Stimulated activated naive CD4-positive, alpha-beta T cell (primary cell): ENCODE results near the gene SLC6A9.

Experiments used
- DNase-seq, 6 experiments: peaks; one replicate each; lab custom pipeline; 2025; lab: John Stamatoyannopoulos, UW

Gene SLC6A9

GRCh38 chr1:43969746-43970466 is 61.4 kb downstream of the SLC6A9 start, which contains the start of gene DPH2:
DPH2 (plus strand) TSS chr1:43970010; CDS start chr1:43970176, 166 bp downstream.
- peak; percentile 88 to 95 (median 90) for DNase-seq

- DNase-seq = no peak
Measured at GRCh38 chr1:43969416-43969745, 61.9 kb downstream of the SLC6A9 start.

- DNase-seq = peak in 2 of 6 experiments; percentile 16 to 23
Measured at GRCh38 chr1:43968348-43968948, 62.8 kb downstream of the SLC6A9 start.

GRCh38 chr1:43965316-43965715 is 65.9 kb downstream of the SLC6A9 start:
- no peak for DNase-seq

GRCh38 chr1:43963890-43964289 is 67.4 kb downstream of the SLC6A9 start:
- no peak for DNase-seq

- DNase-seq = no peak
Measured at GRCh38 chr1:43963006-43963405, 68.3 kb downstream of the SLC6A9 start.

GRCh38 chr1:43962324-43962723 is 68.9 kb downstream of the SLC6A9 start:
- DNase-seq = no peak

- DNase-seq = no peak
Measured at GRCh38 chr1:43961692-43962091, 69.6 kb downstream of the SLC6A9 start.

- DNase-seq = no peak
Measured at GRCh38 chr1:43960798-43961197, 70.5 kb downstream of the SLC6A9 start.

- DNase-seq = no peak
Measured at GRCh38 chr1:43958351-43959255, 72.7 kb downstream of the SLC6A9 start.

GRCh38 chr1:43957407-43958040 is 73.7 kb downstream of the SLC6A9 start:
- DNase-seq = no peak

- DNase-seq = no peak
Measured at GRCh38 chr1:43956234-43956633, 75.0 kb downstream of the SLC6A9 start.

GRCh38 chr1:43954036-43954435 is 77.2 kb downstream of the SLC6A9 start:
- DNase-seq = no peak

- no peak for DNase-seq
Measured at GRCh38 chr1:43953361-43953760, 77.9 kb downstream of the SLC6A9 start.

GRCh38 chr1:43952731-43953346 is 78.4 kb downstream of the SLC6A9 start:
- no peak for DNase-seq

GRCh38 chr1:43951021-43951985 is 80.0 kb downstream of the SLC6A9 start:
- DNase-seq = no peak

- DNase-seq = no peak
Measured at GRCh38 chr1:43949678-43950077, 81.6 kb downstream of the SLC6A9 start.

- no peak for DNase-seq
Measured at GRCh38 chr1:43947874-43948437, 83.3 kb downstream of the SLC6A9 start.

GRCh38 chr1:43947061-43947873 is 84.0 kb downstream of the SLC6A9 start:
- DNase-seq = peak in 1 of 6 experiments; percentile 42
